IPS DF 4.7 (cell line): ENCODE results near the gene NPY4R.
"Not testable (repeated sequence)": the region's sequence is repeated elsewhere in the genome, so short reads cannot be mapped to it uniquely, and the experiment has no call there.

Experiments
- DNase-seq: peaks from one replicate; pipeline ENCODE4 v3.0.0-alpha.2; 2013; ENCODE audit warnings: low spot score; ENCODE audit errors: extremely low read depth

Gene NPY4R

GRCh38 chr10:46465765-46466164 is at the start of gene NPY4R:
Gene NPY4R (minus strand): TSS chr10:46465958. CDS start chr10:46462635, 3,323 bp downstream.
- DNase-seq = not testable (repeated sequence)

GRCh38 chr10:46515366-46515765 is 49.6 kb upstream of the NPY4R start:
- no peak for DNase-seq

- no peak for DNase-seq
These were observed 49.1 kb upstream of the NPY4R start for GRCh38 chr10:46514899-46515298.

GRCh38 chr10:46514431-46514861 is 48.7 kb upstream of the NPY4R start:
- no peak for DNase-seq

- DNase-seq = not testable (repeated sequence)
These were observed 47.6 kb upstream of the NPY4R start for GRCh38 chr10:46513333-46513732.

- DNase-seq = not testable (repeated sequence)
These were observed 47.0 kb upstream of the NPY4R start for GRCh38 chr10:46512725-46513124.

GRCh38 chr10:46512002-46512401 is 46.2 kb upstream of the NPY4R start:
- DNase-seq = not testable (repeated sequence)

- DNase-seq = not testable (repeated sequence)
These were observed 34.2 kb upstream of the NPY4R start for GRCh38 chr10:46499990-46500389.

GRCh38 chr10:46498985-46499703 is 33.4 kb upstream of the NPY4R start:
- DNase-seq = not testable (repeated sequence)

- not testable (repeated sequence) for DNase-seq
These were observed 32.1 kb upstream of the NPY4R start for GRCh38 chr10:46497878-46498277.

GRCh38 chr10:46497401-46497800 is 31.6 kb upstream of the NPY4R start:
- not testable (repeated sequence) for DNase-seq

GRCh38 chr10:46491364-46492114 is 25.8 kb upstream of the NPY4R start:
- DNase-seq = not testable (repeated sequence)

GRCh38 chr10:46490285-46490684 is 24.5 kb upstream of the NPY4R start:
- not testable (repeated sequence) for DNase-seq

- DNase-seq = not testable (repeated sequence)
These were observed 20.7 kb upstream of the NPY4R start for GRCh38 chr10:46486459-46486858.

- DNase-seq = not testable (repeated sequence)
These were observed 9.1 kb upstream of the NPY4R start for GRCh38 chr10:46474746-46475320.

GRCh38 chr10:46473758-46474157 is 8.0 kb upstream of the NPY4R start:
- DNase-seq = not testable (repeated sequence)

GRCh38 chr10:46470134-46470533 is 4.4 kb upstream of the NPY4R start:
- not testable (repeated sequence) for DNase-seq

- not testable (repeated sequence) for DNase-seq
These were observed 2.5 kb upstream of the NPY4R start for GRCh38 chr10:46468119-46468809.

- DNase-seq = not testable (repeated sequence)
These were observed 2.1 kb downstream of the NPY4R start for GRCh38 chr10:46463608-46464007.

GRCh38 chr10:46462276-46462675 is 3.5 kb downstream of the NPY4R start:
- DNase-seq = not testable (repeated sequence)

- not testable (repeated sequence) for DNase-seq
These were observed 6.2 kb downstream of the NPY4R start for GRCh38 chr10:46459579-46459978.
